C4-2B (cell line): ENCODE measurements around the gene ZNF860.

Experiments
- CTCF ChIP-seq: fragments of 450-650 bp; conservative IDR thresholded peaks from 2 replicates; pipeline ENCODE4 v1.5.1; 2017; ENCODE audit warnings: mild to moderate bottlenecking
- ZFX ChIP-seq: fragments of 450-650 bp; IDR thresholded peaks from 2 replicates; pipeline ENCODE4 v1.6.1; 2017

DNA sequence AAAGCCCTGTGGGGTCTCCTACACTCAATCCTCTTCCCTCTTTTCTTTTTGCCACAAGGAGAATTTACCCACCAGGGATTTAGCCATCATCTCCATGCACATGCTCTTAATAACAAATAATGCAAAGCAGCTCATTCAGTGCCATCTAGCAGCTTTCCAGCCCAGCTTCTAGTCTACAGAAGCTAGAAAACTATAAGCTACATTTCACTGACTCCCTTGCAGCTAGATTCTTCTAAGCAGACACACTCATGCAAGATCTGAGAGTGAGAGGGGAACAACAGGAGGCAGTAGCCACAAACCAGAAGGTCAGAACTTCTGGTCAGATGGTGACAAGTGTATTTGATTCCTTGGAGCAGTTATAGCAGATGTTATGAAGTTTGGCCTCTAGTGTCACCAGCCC lies 26.0 kb upstream of the ZNF860 start:
- no peak for TF ChIP-seq CTCF
- TF ChIP-seq ZFX = no peak
